Gastrocnemius medialis (tissue), 4 donors: ENCODE data around the gene DUS4L. TPM values are rescaled to one million over a fixed set of nuclear protein-coding genes. Genes with fewer than 3 reads are reported as not detected.
A peak's percentile ranks its signal among the peaks of the same experiment; 100 is the strongest.

Experiments used
- ATAC-seq, 2 donors: fragments of 150-250 bp; one replicate each; pipeline ENCODE4 v1.9.1; 2016
- DNase-seq, 2 donors: peaks; one replicate each; pipeline ENCODE4 v3.0.0-alpha.2; 2019
- H3K27ac ChIP-seq, 4 donors: fragments of 200-600 bp; sonication (generic); 1 replicate in 1 of 4; 2 replicates in 3 of 4; pipeline ENCODE4 v1.5.1; 2016 to 2018; ENCODE audit warnings: mild to moderate bottlenecking in 2 of 4, moderate library complexity in 1 of 4
- H3K27me3 ChIP-seq, 3 donors: fragments of 200-600 bp; sonication (generic) in 2 of 3; 1 replicate in 1 of 3; 2 replicates in 2 of 3; pipeline versions ENCODE4 v1.5.1 to v1.6.0; 2016 to 2019; ENCODE audit warnings: mild to moderate bottlenecking in 1 of 3, moderate library complexity in 1 of 3
- H3K36me3 ChIP-seq, 2 donors: fragments of 200-600 bp; sonication (generic) in 1 of 2; one replicate each; pipeline ENCODE4 v1.5.1; 2017 to 2018
- H3K4me1 ChIP-seq, 2 donors: fragments of 200-600 bp; sonication (generic) in 1 of 2; one replicate each; pipeline ENCODE4 v1.5.1; 2016 to 2017; ENCODE audit warnings: mild to moderate bottlenecking in 2 of 2
- H3K4me3 ChIP-seq, 4 donors: fragments of 200-600 bp; sonication (generic) in 3 of 4; 1 replicate in 1 of 4; 2 replicates in 3 of 4; pipeline ENCODE4 v1.5.1; 2016 to 2019; ENCODE audit warnings: mild to moderate bottlenecking in 2 of 4
- H3K9me3 ChIP-seq, 3 donors: fragments of 200-600 bp; sonication (generic) in 2 of 3; 1 replicate in 1 of 3; 2 replicates in 2 of 3; pipeline ENCODE4 v1.5.1; 2016 to 2019
- CTCF ChIP-seq, 5 experiments: fragments of 450-650 bp in 3 of 5; fragments of 200-600 bp in 2 of 5; sonication (generic) in 2 of 5; IDR thresholded peaks in 4 of 5; conservative IDR thresholded peaks in 1 of 5; 1 replicate in 4 of 5; 2 replicates in 1 of 5; pipeline ENCODE4 v1.5.1; 2016 to 2019; ENCODE audit warnings: antibody characterized with exemption in 5 of 5, mild to moderate bottlenecking in 3 of 5, moderate library complexity in 3 of 5
- POLR2A ChIP-seq, 2 donors: fragments of 450-650 bp; IDR thresholded peaks; one replicate each; pipeline ENCODE4 v1.6.1; 2017; ENCODE audit warnings: antibody characterized with exemption in 2 of 2, mild to moderate bottlenecking in 2 of 2, moderate library complexity in 2 of 2
- in situ Hi-C, 4 donors: fragments of 200-750 bp; cut with MboI; loops; one replicate each; pipeline versions ENCODE4 v1.15.0 to v1.8.0; 2017; ENCODE audit warnings: low sequenced_read_pairs in 4 of 4
- intact Hi-C: fragments of 100-400 bp; cut with DNase I; formaldehyde crosslinking; loops from one replicate; pipeline ENCODE4 v1.15.1; 2023; ENCODE audit warnings: low total_unique reads
- total RNA-seq, 4 donors: library from RNA; depleted of rRNA; stranded (reverse); fragments of >200 nt; gene quantifications; one replicate each; pipeline versions ENCODE4 v1.1.0 to v1.2.3, GENCODE V29; 2016

The DUS4L gene
- total RNA-seq, 4 donors from 2014 or later = 3.1 to 5.8 (median 3.6) TPM

- in situ Hi-C loops (loop anchor here in 3 of 4 donors (25.0 kb wide), 2 partner anchors 308 to 392 kb away; partner anchors contain the start of gene DLD (in 2 of the 3)), intact Hi-C loops (no loop called here)
- Histone ChIP-seq H3K27ac (peak overlapping the region; percentile 89 to 95 (median 92)), H3K36me3 (no peaks in the 10 kb centered on the region), H3K4me1 (peaks cover 10 to 12% of the 10 kb centered on the region in 2 donors), H3K9me3 (no peaks in the 10 kb centered on the region), H3K27me3 (no peaks in the 10 kb centered on the region), H3K4me3 (peak overlapping the region; percentile 68 to 82 (median 82))
- peak; percentile 14 to 21 for ATAC-seq
- no peak for DNase-seq
- TF ChIP-seq CTCF (IDR thresholded peaks at IDR 0.05 in 4 of 5, conservative IDR thresholded peaks at IDR 0.05 in 1 of 5) = no peak
- no peak for TF ChIP-seq POLR2A (IDR thresholded peaks at IDR 0.05)
Observed at GRCh38 chr7:107579554-107579884, 15.7 kb downstream of the DUS4L start.

- intact Hi-C loops (loop anchor here (1.0 to 5.0 kb wide), 6 partner anchors 17 to 1468 kb away; partner anchors contain the start of genes COG5, DLD, DNAJB9 and DUS4L), in situ Hi-C loops (loop anchor here in 3 of 4 donors (25.0 kb wide), 2 partner anchors 307 to 393 kb away; partner anchors contain the start of gene DLD (in 2 of the 3))
- no peaks in the 10 kb centered on the region for H3K27me3 ChIP-seq
- peaks cover 0 to under 1% of the 10 kb centered on the region in 2 donors for H3K36me3 ChIP-seq
- peak within 1 kb of the TSS; percentile 89 to 95 (median 92) for H3K27ac ChIP-seq
- peak within 1 kb of the TSS; percentile 68 to 82 (median 82) for H3K4me3 ChIP-seq
- peaks cover 10 to 12% of the 10 kb centered on the region in 2 donors for H3K4me1 ChIP-seq
- H3K9me3 ChIP-seq = no peaks in the 10 kb centered on the region
- TF ChIP-seq CTCF (IDR thresholded peaks at IDR 0.05 in 4 of 5, conservative IDR thresholded peaks at IDR 0.05 in 1 of 5) (peak in 4 of 5 experiments; percentile 32 to 57 (median 39)), POLR2A (IDR thresholded peaks at IDR 0.05) (peak; percentile 94 to 95)
- DNase-seq = peak; percentile 59 to 79
- ATAC-seq = peak; percentile 86 to 87
Observed at GRCh38 chr7:107579885-107580715, 16.3 kb downstream of the DUS4L start, which contains the start of gene BCAP29. TSS of gene BCAP29 (plus strand) at chr7:107580246. CDS start at chr7:107580773, 527 bp downstream.

GRCh38 chr7:107580716-107581383, 17.1 kb downstream of the DUS4L start:
- ATAC-seq = no peak
- in situ Hi-C loops (loop anchor here in 3 of 4 donors (25.0 kb wide), 2 partner anchors 306 to 394 kb away; partner anchors contain the start of gene DLD (in 2 of the 3)), intact Hi-C loops (loop anchor here (1.0 to 5.0 kb wide), 7 partner anchors 18 to 1469 kb away; partner anchors contain the start of genes COG5, DLD, DNAJB9 and DUS4L)
- no peak for DNase-seq
- peak overlapping the region; percentile 68 to 82 (median 82) for H3K4me3 ChIP-seq
- H3K27me3 ChIP-seq = no peaks in the 10 kb centered on the region
- H3K9me3 ChIP-seq = no peaks in the 10 kb centered on the region
- peaks cover 10 to 12% of the 10 kb centered on the region in 2 donors for H3K4me1 ChIP-seq
- TF ChIP-seq POLR2A (IDR thresholded peaks at IDR 0.05) (no peak), CTCF (IDR thresholded peaks at IDR 0.05 in 4 of 5, conservative IDR thresholded peaks at IDR 0.05 in 1 of 5) (no peak)
- H3K27ac ChIP-seq = peak overlapping the region; percentile 89 to 95 (median 92)
- peaks cover 0 to 8% of the 10 kb centered on the region in 2 donors for H3K36me3 ChIP-seq

GRCh38 chr7:107581387-107582013, 17.7 kb downstream of the DUS4L start:
- peak overlapping the region; percentile 68 to 82 (median 82) for H3K4me3 ChIP-seq
- peaks cover 10 to 12% of the 10 kb centered on the region in 2 donors for H3K4me1 ChIP-seq
- peaks cover 0 to 8% of the 10 kb centered on the region in 2 donors for H3K36me3 ChIP-seq
- peak overlapping the region; percentile 89 to 95 (median 92) for H3K27ac ChIP-seq
- TF ChIP-seq CTCF (IDR thresholded peaks at IDR 0.05 in 4 of 5, conservative IDR thresholded peaks at IDR 0.05 in 1 of 5) (no peak), POLR2A (IDR thresholded peaks at IDR 0.05) (peak; percentile 22 to 35)
- H3K9me3 ChIP-seq = no peaks in the 10 kb centered on the region
- DNase-seq (no peak), ATAC-seq (peak; percentile 74 to 80)
- H3K27me3 ChIP-seq = no peaks in the 10 kb centered on the region
- in situ Hi-C loops = loop anchor here in 3 of 4 donors (25.0 kb wide), 2 partner anchors 306 to 394 kb away; partner anchors contain the start of gene DLD (in 2 of the 3)
- intact Hi-C loops = loop anchor here (1.0 to 5.0 kb wide), 5 partner anchors 119 to 1469 kb away; partner anchors contain the start of genes DLD, DNAJB9, SYPL1 and THAP5
